AG10803 (cell line): ENCODE results near the gene CWC22.

Experiments
- DNase-seq: peaks from one replicate; pipeline ENCODE4 v3.0.0; 2010; ENCODE audit warnings: low read depth
- H3K4me3 ChIP-seq: 2 replicates; pipeline ENCODE4 v1.5.1; 2011; ENCODE audit warnings: mild to moderate bottlenecking, low read length, control low read depth
- CTCF ChIP-seq: conservative IDR thresholded peaks from 2 replicates; pipeline ENCODE4 v1.5.1; 2011; ENCODE audit warnings: mild to moderate bottlenecking, low read length, control low read depth, inconsistent platforms

Gene CWC22

GRCh38 chr2:179991344-179991743, 15.8 kb downstream of the CWC22 start:
- peak; percentile 37 for TF ChIP-seq CTCF
- DNase-seq: peak; percentile 9
- no peak overlapping the region for H3K4me3 ChIP-seq

- TF ChIP-seq CTCF: no peak
- no peak for DNase-seq
- no peak overlapping the region for H3K4me3 ChIP-seq
Observed at GRCh38 chr2:179990676-179991317, 16.3 kb downstream of the CWC22 start.

- no peak for TF ChIP-seq CTCF
- DNase-seq: no peak
- H3K4me3 ChIP-seq: no peak overlapping the region
Observed at GRCh38 chr2:179987916-179988315, 19.2 kb downstream of the CWC22 start.

GRCh38 chr2:179985163-179985820, 21.8 kb downstream of the CWC22 start:
- TF ChIP-seq CTCF: no peak
- DNase-seq: no peak
- H3K4me3 ChIP-seq: no peak overlapping the region

- no peak for TF ChIP-seq CTCF
- DNase-seq: no peak
- H3K4me3 ChIP-seq: no peak overlapping the region
Observed at GRCh38 chr2:179983250-179983932, 23.7 kb downstream of the CWC22 start.

- TF ChIP-seq CTCF: no peak
- peak; percentile 24 for DNase-seq
Observed at GRCh38 chr2:179981085-179981484, 26.0 kb downstream of the CWC22 start.

GRCh38 chr2:179974761-179975160, 32.3 kb downstream of the CWC22 start:
- DNase-seq: no peak
- TF ChIP-seq CTCF: no peak

More at GRCh38 chr2:179981085-179981484, 26.0 kb downstream of the CWC22 start:
- no peak overlapping the region for H3K4me3 ChIP-seq

More at GRCh38 chr2:179974761-179975160, 32.3 kb downstream of the CWC22 start:
- H3K4me3 ChIP-seq: no peak overlapping the region
